Measurements from ENCODE around the gene SLC3A2. TPM values are rescaled to one million over a fixed set of nuclear protein-coding genes. Genes with fewer than 3 reads are reported as not detected.

The SLC3A2 gene
- total and polyA plus RNA-seq, 2 donors (not counting 1 experiment from before 2014, with no cell fraction given) = 91.2 to 441 TPM

GRCh38 chr11:62881579-62882430 is 1.1 kb downstream of the SLC3A2 start:
- H3K36me3 ChIP-seq (ENCODE audit: control insufficient read depth, insufficient read depth, low read length) = peaks cover 31% of the 10 kb centered on the region
- H3K79me2 ChIP-seq (ENCODE audit: control insufficient read depth, insufficient read depth, low read length) = peaks cover 55% of the 10 kb centered on the region
- H2AFZ ChIP-seq (ENCODE audit: low read length) = no peak overlapping the region

GRCh38 chr11:62882431-62882749 is 1.7 kb downstream of the SLC3A2 start:
- peaks cover 2% of the 10 kb centered on the region for H4K20me1 ChIP-seq (ENCODE audit: control insufficient read depth, extremely low read depth, insufficient read depth, low read length)
- no peak for TF ChIP-seq EZH2 (IDR thresholded peaks at IDR 0.05; ENCODE audit: low read length, missing control alignments)
- no peak for TF ChIP-seq CTCF (conservative IDR thresholded peaks at IDR 0.05 in 1 of 2, IDR thresholded peaks at IDR 0.05 in 1 of 2; ENCODE audit: low read depth in 1 of 2, low read length in 2 of 2)
- peak overlapping the region; percentile 98 to 100 (median 99) for H3K4me3 ChIP-seq (replicated peaks in 1 of 4; ENCODE audit: control extremely low read depth in 1 of 4, insufficient read depth in 1 of 4, low read depth in 3 of 4, low read length in 4 of 4)
- H3K4me1 ChIP-seq (ENCODE audit: control insufficient read depth, extremely low read depth, insufficient read depth, low read length) = peaks cover 25% of the 10 kb centered on the region
- H3K4me2 ChIP-seq (ENCODE audit: extremely low read depth, insufficient read depth, low read length) = peak overlapping the region; percentile 99
- H3K9me3 ChIP-seq (ENCODE audit: control insufficient read depth, insufficient read depth, low read depth, low read length) = no peaks in the 10 kb centered on the region
- H3K36me3 ChIP-seq (ENCODE audit: control insufficient read depth, insufficient read depth, low read length) = peaks cover 35% of the 10 kb centered on the region
- no peak for DNase-seq (ENCODE audit: low read depth in 2 of 2)
- H3K27me3 ChIP-seq (ENCODE audit: control insufficient read depth, insufficient read depth, low read length) = no peaks in the 10 kb centered on the region
- peaks cover 59% of the 10 kb centered on the region for H3K79me2 ChIP-seq (ENCODE audit: control insufficient read depth, insufficient read depth, low read length)
- peak overlapping the region; percentile 55 for H3K9ac ChIP-seq (ENCODE audit: insufficient read depth, low read length)
- peak overlapping the region; percentile 100 for H3K27ac ChIP-seq (ENCODE audit: insufficient read depth, low read length)
- H2AFZ ChIP-seq (ENCODE audit: low read length) = no peak overlapping the region

More at GRCh38 chr11:62881579-62882430, 1.1 kb downstream of the SLC3A2 start:
- H3K9ac ChIP-seq (ENCODE audit: insufficient read depth, low read length) = peak overlapping the region; percentile 100
- H3K4me3 ChIP-seq (replicated peaks in 1 of 4; ENCODE audit: control extremely low read depth in 1 of 4, insufficient read depth in 1 of 4, low read depth in 3 of 4, low read length in 4 of 4) = peak overlapping the region; percentile 99 to 100 (median 99)
- H3K9me3 ChIP-seq (ENCODE audit: control insufficient read depth, insufficient read depth, low read depth, low read length) = no peaks in the 10 kb centered on the region
- H3K27ac ChIP-seq (ENCODE audit: insufficient read depth, low read length) = peak overlapping the region; percentile 100
- H3K27me3 ChIP-seq (ENCODE audit: control insufficient read depth, insufficient read depth, low read length) = no peaks in the 10 kb centered on the region
- H3K4me1 ChIP-seq (ENCODE audit: control insufficient read depth, extremely low read depth, insufficient read depth, low read length) = peaks cover 25% of the 10 kb centered on the region
- peaks cover 2% of the 10 kb centered on the region for H4K20me1 ChIP-seq (ENCODE audit: control insufficient read depth, extremely low read depth, insufficient read depth, low read length)
- DNase-seq (ENCODE audit: low read depth in 2 of 2) = peak; percentile 95 to 98
- TF ChIP-seq CTCF (conservative IDR thresholded peaks at IDR 0.05 in 1 of 2, IDR thresholded peaks at IDR 0.05 in 1 of 2; ENCODE audit: low read depth in 1 of 2, low read length in 2 of 2) (no peak), EZH2 (IDR thresholded peaks at IDR 0.05; ENCODE audit: low read length, missing control alignments) (no peak)
- peak overlapping the region; percentile 99 for H3K4me2 ChIP-seq (ENCODE audit: extremely low read depth, insufficient read depth, low read length)

- Histone ChIP-seq H3K9me3 (ENCODE audit: control insufficient read depth, insufficient read depth, low read depth, low read length) (no peaks in the 10 kb centered on the region), H3K36me3 (ENCODE audit: control insufficient read depth, insufficient read depth, low read length) (peaks cover 36% of the 10 kb centered on the region), H4K20me1 (ENCODE audit: control insufficient read depth, extremely low read depth, insufficient read depth, low read length) (peaks cover 2% of the 10 kb centered on the region), H3K4me3 (replicated peaks in 1 of 4; ENCODE audit: control extremely low read depth in 1 of 4, insufficient read depth in 1 of 4, low read depth in 3 of 4, low read length in 4 of 4) (peak overlapping the region; percentile 98 to 100 (median 99)), H3K79me2 (ENCODE audit: control insufficient read depth, insufficient read depth, low read length) (peaks cover 59% of the 10 kb centered on the region), H3K9ac (ENCODE audit: insufficient read depth, low read length) (peak overlapping the region; percentile 55), H3K27me3 (ENCODE audit: control insufficient read depth, insufficient read depth, low read length) (no peaks in the 10 kb centered on the region), H3K4me1 (ENCODE audit: control insufficient read depth, extremely low read depth, insufficient read depth, low read length) (peaks cover 25% of the 10 kb centered on the region), H3K4me2 (ENCODE audit: extremely low read depth, insufficient read depth, low read length) (peak overlapping the region; percentile 99), H3K27ac (ENCODE audit: insufficient read depth, low read length) (peak overlapping the region; percentile 100), H2AFZ (ENCODE audit: low read length) (no peak overlapping the region)
- DNase-seq (ENCODE audit: low read depth in 2 of 2) = peak in 1 of 2 donors; percentile 28
- TF ChIP-seq CTCF (conservative IDR thresholded peaks at IDR 0.05 in 1 of 2, IDR thresholded peaks at IDR 0.05 in 1 of 2; ENCODE audit: low read depth in 1 of 2, low read length in 2 of 2) = no peak
- no peak for TF ChIP-seq EZH2 (IDR thresholded peaks at IDR 0.05; ENCODE audit: low read length, missing control alignments)
These were observed 2.2 kb downstream of the SLC3A2 start for GRCh38 chr11:62882788-62883501.

Measured in fibroblast of lung (primary cell).